HG03354 (cell line): ENCODE data around the gene TRIM4.
"Not testable (repeated sequence)": the region's sequence is repeated elsewhere in the genome, so short reads cannot be mapped to it uniquely, and the experiment has no call there.

ENCODE experiments used
- ATAC-seq: cut with Tn5 transposase; IDR thresholded peaks from one replicate; pipeline ENCODE4 v1.9.1; 2021; ENCODE audit warnings: mild to moderate bottlenecking; ENCODE audit not compliant: unreplicated experiment, poor library complexity, severe bottlenecking

Gene TRIM4

DNA sequence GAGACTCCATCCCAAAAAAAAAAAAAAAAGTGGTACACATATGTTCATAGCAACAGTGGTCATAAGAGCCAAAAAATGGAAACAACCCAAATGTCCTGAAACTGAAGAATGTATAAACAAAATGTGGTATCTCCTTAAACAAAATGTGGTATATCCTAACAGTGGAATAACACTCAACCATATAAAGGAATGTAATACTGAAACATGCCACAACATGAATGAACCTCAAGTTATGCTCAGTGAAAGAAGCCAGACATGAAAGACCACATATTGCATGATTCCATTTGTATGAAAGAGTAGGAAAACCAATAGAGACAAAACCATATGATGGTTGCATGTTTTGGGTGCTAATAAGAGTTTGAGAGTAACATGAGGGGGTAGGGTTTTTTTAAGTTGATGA lies 7.0 kb upstream of the TRIM4 start:
- no peak for ATAC-seq

DNA sequence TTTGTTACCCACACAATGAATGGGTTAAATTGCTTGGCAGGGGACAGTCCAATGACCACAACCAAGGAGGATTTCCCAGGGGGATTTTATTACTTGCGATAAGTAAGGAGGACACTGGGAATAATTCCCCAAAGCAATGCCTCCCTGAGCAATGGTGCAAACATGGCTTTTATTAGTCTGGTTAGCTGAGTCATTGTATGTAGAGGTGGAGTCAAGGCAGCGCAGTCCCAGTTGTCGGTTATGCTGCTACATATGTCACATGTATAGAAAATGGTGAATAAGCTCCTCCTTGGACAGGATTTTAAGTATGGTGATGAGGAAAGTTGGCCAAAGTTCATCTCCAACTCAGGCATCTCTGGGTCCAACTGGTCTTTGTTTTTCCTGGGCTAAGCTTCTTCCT lies 3.9 kb upstream of the TRIM4 start:
- no peak for ATAC-seq

DNA sequence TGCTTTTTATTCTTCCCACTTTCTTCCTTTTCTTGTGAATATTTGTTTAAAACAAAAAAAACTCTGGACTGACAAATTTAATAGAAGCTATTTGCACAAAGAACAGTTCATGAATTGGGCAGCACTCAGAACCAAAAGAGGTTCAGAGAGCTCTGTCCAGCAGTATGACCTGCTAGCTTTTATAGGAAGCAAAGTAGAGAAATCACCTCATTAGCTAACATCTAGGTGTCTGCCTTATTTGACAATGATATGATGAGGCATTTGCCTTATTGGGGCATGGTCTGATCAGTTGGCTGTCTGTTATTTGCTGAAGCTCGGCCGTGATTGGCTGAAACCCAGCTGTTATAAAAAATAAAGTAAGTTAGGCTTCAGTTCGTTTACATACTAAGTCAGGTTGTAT lies 819 bp upstream of the TRIM4 start:
- ATAC-seq = no peak

DNA sequence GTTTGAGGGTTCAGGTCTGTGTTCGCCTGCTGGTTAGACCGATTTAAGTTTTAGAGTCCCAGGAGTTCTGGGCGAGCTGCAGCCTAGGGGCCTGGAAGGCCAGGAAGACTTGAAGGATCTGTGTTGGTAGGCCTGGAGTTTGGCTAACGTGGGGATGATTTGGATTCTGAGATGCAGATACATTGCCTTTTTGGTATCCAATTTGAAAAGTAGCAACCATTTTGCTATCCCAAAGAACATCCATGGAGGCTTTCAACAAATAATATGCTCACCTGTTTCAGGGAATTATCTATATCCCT lies 433 bp upstream of the TRIM4 start:
- no peak for ATAC-seq

DNA sequence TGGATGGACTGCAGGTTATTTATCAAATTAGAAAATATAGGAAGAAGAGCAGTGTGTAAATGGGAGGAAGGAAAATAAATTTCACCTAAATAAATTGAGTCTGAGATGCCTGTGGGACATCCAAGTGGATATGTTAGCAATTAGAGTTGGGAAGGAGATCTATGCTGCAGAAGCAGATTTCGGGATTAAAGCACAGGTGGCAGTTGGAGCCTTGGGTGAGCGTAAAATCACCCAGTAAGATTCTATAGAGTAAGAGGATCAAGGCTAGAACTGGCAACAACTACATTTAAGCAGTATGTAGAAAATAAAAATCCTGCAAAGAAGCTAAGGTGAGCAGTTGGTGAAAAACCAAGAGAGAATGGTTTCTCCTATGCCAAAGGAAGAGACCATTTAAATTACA lies 8.4 kb downstream of the TRIM4 start:
- ATAC-seq = no peak

DNA sequence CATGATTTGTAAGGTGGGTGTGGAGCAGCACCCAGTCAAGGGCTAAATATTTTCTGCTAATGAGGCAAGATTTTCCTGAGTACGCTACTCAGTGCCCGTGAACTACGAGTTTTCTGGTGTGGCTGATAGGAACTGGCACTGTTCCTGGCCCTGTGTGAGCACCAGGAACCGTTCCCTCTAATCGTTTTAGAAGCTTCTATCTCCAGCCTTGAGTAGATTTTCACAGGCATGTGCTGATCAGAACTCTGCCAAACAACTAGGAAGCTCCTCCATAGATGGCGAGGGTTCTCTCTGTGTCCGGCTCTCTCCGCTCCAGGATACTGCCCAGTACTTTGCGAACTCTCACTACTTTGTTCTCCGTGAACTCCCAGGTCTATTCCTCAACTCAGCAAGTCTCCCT lies 17.7 kb downstream of the TRIM4 start:
- no peak for ATAC-seq

DNA sequence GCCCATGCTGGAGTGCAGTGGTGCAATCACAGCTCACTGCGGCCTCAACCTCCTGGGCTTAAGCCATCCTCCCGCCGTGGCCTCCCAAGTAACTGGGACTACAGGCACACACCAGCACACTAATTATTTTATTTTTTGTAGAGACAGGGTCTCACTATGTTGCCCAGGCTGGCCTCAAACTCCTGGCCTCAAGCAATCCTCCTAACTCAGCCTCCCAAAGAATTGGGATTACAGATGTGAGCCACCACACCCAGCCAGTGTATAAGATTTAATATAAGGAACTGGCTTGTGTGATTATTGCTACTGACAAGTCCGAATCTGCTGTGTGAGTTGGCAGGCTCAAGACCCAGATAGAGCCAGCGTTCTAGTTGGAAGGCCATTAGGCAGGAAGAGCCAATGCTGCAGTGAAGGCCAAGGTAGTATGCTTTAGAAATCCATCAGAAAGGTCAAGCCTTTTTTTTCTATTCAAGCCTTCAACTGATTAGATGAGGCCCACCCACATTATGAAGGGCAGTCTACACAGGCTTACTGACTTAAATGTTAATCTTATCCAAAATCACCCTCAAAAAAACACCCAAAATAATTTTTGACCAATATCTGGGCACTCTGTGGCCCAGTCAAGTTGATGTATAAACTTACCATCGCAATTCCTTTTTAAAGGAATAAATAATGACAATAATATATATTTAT lies 19.4 kb downstream of the TRIM4 start:
- ATAC-seq = no peak

DNA sequence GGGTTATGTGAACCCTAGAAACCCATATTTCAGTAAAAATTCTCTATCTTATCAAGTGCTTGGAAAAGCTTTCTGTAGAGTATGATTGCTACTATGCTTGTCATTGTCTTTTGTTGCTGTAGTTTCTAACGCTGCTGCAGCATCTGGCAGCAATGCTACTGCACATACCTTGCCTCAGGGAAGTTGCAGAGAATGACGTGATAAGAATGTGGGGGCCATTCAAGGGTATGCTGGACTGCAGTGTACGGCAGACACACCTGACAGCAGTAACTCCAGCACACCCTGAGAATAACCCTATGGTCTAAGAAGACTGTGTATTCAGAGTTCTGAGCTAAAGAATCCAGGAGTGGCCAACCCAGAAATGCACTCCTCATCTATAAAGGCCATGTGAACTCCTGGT lies 20.5 kb downstream of the TRIM4 start:
- no peak for ATAC-seq

DNA sequence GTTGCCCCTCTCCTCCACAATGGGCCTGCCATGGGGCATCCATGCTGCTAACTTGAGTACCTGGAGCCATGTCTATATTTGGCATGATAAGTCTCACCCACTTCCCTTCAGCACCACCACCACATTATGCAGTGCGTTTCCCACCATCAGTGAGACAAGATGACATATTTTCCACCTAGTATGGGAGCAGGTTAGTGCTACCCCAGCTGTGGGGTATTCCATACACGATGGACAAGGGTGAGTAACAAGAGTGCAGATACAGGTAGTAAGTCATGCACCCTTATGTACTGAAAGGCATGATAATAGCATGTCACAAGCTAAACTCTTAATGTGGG lies 21.3 kb downstream of the TRIM4 start:
- ATAC-seq = no peak

DNA sequence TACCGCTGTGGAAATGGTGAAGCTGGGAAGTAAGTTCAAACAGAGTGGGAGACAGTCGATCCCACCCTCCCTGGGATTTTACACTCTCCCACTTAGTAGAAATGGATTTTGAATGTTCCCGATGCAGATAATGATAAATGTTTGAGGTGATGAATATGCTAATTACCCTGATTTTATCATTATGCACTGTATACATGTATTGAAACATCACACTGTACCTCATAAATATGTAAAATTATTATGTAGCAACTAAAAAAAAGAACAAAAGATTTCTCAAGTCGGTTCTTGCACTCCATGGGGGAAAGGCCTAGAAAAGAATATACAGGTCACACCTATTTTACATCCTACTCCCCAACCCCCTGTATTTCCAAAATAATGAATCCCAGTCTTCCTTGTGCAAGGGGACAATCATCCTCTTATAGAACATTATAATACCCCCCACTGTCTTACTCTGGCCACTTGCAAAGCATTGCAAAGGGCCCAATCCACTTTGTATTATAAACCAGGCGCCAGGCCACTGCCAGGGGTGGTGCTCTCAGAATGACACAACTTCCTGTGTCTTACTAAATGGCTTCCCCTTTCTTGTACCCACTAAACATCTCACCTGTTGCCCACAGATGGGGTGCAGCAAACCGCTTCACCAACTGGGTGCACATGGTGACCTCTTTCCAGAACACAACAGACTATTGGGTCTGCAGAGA lies 21.9 kb downstream of the TRIM4 start:
- no peak for ATAC-seq

DNA sequence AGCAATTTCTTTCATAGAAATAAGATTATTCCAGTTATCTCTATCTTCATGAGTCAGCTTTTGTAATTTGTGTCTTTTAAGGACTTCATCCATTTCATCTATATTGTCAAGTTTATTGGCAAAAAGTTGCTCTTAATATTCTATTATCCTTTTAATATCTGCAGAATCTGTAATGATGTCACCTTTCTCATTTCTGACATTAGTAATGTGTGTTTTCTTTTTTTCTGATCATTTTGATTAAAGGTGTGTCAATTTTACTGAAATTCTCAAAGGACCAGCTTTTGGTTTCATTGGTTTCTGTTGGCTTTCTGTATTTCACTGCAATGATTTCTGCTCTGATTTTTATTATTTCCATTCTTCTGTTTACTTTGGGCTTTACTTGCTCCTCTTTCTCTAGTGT lies 24.6 kb downstream of the TRIM4 start:
- no peak for ATAC-seq

DNA sequence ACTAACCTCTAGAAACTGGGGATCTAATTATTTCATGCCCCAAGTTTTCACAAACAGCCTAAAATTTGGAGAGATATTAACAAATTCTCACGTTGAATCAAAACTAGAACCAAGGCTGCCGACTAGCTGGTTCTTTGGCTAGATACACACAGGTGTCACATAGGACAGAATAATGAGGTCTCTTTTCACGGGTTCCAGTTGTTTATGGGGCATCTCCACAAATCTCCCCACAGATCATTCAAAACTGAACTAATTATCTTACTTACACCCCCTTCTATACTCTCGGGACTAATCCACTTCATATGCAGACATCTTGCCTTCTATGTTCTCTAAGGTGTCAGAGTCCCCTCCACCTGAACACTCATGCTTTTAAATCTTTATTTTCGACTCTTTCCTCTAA lies 26.1 kb downstream of the TRIM4 start:
- ATAC-seq = no peak

DNA sequence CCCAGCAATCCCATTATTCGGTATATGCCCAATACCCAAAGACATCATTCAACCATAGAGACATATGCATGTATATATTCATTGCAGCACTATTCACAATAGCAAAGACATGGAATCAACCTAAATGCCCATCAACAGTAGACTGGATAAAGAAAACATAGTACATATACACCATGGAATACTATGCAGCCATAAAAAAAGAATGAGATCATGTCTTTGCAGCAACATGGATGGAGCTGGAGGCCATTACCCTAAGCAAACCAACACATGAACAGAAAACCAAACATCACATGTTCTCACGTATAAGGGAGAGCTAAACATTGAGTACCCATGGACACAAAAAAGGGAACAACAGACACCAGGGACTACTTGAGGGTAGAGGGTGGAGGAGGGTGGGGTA lies 29.0 kb downstream of the TRIM4 start:
- ATAC-seq = not testable (repeated sequence)

DNA sequence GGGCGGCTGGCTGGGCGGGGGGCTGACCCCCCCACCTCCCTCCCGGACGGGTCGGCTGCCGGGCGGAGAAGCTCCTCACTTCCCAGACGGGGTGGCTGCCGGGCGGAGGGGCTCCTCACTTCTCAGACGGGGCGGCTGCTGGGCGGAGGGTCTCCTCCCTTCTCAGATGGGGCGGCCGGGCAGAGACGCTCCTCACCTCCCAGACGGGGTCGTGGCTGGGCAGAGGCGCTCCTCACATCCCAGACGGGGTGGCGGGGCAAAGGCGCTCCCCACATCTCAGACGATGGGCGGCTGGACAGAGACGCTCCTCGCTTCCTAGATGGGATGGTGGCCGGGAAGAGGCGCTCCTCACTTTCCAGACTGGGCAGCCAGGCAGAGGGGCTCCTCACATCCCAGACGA lies 31.0 kb downstream of the TRIM4 start:
- not testable (repeated sequence) for ATAC-seq

DNA sequence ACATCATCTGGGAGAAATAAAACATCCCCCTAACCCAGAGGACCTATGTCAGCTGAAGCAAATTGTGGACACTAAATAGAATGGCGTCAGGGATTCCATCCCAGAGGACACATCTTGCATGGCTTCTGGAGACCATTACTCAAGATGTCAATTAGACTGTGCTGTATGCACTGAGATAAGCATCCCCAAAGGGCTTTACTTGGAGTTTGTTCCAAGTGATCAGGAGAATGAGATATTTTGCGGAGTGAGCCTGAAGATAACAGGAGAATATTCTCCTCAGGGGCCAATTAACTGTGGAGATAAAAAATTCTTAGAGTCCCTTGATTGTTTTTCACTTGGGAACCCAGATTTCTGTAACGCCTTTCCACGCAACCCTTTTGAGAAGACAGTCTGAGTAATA lies 38.0 kb downstream of the TRIM4 start:
- ATAC-seq = no peak

DNA sequence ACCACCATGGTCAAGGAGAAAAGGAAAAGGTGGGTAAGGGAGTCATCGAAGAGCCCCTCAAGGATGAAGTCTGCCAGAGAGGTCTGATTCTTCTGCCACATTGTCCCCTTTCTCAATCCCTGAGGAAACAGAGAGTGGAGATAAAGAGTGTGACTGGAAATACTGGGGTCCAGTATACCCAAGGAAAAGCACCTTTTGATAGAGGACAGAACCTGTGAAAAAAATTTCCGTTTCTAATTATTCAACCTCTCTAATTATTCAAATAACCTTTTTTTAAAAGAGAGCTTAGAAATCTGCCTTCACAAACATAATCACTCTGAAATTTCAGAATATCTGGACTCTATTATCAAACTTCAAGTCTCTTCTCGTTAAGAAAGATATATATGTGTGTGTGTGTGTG lies 42.4 kb downstream of the TRIM4 start, which contains the start of gene OR2AE1:
Gene OR2AE1, minus strand, starts transcription at position 101 of the 400 bp plus-strand sequence. Its CDS starts 0 bp downstream, at position 101.
- ATAC-seq = no peak

DNA sequence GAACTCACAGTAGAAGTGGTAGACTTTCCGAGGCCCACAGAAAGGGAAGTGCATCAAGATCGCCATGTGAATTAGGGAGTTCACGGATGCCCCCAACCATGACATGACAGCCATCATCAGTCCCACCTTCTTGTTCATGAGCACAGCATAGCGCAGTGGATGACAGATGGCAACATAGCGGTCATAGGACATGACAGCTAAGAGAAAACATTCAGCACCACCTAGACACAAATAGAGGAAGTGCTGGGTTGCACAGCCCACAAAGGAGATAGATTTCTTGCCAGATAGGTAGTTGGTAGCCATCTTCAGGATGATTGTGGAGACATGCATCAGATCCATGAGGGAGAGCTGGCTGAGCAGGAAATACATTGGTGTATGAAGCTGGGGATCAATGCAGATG lies 42.8 kb downstream of the TRIM4 start:
- ATAC-seq = no peak

DNA sequence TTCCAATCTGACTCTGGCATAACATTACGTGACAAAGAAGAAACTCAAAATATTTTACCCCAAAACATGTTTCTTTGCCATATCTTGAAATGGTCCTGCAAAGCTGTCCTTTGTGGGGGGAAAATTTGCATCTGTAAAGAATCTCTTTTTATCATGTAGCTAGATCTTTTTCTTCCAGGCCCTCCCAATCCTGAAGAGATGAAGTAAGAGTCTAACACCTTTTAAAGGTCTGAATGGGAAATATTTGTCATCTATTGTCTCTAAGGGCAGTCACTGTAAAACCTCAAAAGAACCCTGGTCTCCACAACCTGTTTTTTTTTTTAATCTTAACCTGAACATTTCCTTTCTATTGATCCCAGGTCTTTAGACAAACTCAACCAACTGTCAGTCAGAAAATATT lies 51.1 kb downstream of the TRIM4 start:
- ATAC-seq = no peak

DNA sequence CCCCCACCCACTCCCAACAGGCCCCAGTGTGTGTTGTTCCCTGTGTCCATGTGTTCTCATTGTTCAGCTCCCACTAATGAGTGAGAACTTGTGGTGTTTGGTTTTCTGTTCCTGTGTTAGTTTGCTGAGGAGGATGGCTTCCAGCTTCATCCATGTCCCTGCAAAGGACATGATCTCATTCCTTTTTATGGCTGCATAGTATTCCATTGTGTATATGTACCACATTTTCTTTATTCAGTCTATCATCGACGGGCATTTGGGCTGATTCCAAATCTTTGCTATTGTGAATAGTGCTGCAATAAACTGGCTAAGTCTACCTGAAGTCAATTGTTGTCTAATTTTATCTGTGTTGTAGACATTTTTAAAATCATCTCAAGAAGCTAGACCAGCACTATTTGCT lies 51.9 kb downstream of the TRIM4 start:
- not testable (repeated sequence) for ATAC-seq

DNA sequence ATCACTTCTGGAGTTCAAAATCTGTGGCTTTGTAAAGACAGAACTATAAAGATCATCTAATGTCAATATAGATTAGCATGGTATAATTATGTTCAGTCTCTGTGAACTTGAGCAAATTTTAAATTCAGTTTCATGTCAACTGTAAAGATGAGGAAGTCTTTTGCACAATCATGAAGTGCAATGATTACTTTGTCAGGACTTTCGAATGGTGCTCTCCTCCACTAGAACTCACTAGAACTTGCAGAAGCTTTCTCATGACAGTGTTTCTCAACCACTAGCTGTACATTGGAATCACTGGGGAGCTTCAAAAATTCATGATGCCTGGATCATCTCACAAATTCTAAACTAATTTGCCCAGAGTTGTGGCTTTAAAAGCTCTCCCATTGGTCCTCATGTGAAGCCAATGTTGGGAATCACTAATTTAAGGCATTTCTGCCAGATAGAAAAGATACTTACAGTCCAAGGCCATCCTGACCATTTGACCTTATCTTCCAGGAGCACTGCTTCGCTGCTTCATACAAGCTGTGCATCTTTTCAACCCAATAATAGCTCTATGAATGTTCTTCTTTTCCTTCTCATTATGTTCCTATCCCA lies 55.4 kb downstream of the TRIM4 start:
- no peak for ATAC-seq

DNA sequence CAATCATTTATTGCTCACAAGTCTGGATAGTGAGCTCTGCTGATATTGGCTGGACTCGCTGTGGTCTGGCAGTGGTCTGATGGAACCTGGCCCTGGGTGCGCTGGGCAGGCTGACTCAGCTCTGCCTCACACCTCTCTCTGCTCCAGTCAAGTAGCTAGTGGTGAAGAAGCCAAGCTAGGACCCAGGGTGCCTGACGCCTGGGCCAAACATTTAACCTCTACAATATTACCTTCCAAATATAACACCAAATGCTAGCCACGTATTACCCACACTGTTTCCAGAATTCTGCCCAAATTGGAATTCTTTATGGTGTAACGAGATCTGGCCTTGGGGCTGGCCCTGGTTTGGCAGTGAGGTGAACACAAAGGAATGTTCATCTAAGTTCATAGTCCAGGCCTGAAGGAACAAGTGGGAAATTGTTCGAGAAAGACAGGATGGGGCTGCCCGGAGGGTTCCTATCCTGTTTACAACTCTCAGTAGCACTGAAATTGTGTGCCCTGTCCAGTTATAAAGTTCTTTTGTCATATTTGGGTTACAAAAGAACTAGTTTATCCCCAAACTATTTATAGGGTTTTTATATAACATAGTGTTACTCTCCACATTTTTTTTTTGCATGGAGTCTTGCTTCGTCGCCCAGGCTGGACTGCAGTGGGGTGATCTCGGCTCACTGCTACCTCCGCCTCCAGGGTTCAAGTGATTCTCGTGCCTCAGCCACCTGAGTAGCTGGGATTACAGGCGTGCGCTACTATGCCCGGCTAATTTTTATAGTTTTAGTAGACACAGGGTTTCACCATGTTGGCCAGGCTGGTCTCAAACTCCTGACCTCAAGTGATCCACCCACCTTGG lies 58.8 kb downstream of the TRIM4 start:
- ATAC-seq = no peak
